DMS79 (cell line): ENCODE measurements around the gene S100A13.
"Not testable (repeated sequence)": the region's sequence is repeated elsewhere in the genome, so short reads cannot be mapped to it uniquely, and the experiment has no call there.

ENCODE experiments used
- DNase-seq: peaks from one replicate; lab custom pipeline; 2025; lab: John Stamatoyannopoulos, UW

The S100A13 gene

DNA sequence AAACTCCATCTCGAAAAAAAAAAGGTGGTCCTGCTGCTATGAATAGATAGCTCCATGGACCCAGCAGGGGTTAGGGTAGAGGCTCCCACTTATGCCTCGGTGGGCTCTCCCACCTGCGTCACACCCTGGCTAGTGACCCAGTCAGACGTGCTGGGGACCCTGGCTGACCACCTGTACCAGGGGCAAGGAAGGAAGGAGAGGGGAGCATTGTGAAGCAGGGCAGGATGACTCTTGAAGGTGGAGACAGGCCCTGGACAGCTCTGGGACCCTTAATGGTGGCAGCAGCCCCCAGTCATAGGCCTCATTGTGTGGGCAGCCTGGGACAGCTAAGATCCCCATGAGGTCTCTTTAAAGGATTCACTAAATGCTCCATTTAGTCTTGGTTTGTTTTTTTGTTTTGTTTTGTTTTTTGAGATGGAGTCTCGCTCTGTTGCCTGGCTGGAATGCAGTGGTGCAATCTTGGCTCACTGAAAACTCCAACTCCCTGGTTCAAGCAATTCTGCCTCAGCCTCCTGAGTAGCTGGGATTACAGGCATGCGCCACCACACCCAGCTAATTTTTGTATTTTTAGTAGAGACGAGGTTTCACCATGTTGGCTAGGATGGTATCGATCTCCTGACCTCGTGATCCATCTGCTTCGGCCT is 20.8 kb upstream of the S100A13 start:
- no peak for DNase-seq

DNA sequence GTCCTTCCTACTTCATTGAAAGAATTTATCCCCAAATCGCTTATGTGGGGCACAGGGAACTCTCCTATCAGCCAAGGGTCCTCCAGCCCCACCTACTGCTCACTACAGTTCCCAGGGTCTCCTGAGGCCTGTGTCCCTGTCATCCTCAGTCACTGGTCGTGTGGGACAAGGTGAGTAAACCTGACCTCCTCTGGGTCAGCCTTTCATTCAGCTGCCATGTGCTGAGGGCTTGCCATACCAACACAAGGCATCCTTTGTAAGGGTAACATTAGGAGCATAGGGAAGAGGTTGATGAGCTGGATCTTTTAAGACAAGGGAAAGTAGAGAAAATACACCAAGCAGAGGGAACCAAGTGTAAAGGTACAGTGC is 20.0 kb upstream of the S100A13 start:
- DNase-seq, result no peak

DNA sequence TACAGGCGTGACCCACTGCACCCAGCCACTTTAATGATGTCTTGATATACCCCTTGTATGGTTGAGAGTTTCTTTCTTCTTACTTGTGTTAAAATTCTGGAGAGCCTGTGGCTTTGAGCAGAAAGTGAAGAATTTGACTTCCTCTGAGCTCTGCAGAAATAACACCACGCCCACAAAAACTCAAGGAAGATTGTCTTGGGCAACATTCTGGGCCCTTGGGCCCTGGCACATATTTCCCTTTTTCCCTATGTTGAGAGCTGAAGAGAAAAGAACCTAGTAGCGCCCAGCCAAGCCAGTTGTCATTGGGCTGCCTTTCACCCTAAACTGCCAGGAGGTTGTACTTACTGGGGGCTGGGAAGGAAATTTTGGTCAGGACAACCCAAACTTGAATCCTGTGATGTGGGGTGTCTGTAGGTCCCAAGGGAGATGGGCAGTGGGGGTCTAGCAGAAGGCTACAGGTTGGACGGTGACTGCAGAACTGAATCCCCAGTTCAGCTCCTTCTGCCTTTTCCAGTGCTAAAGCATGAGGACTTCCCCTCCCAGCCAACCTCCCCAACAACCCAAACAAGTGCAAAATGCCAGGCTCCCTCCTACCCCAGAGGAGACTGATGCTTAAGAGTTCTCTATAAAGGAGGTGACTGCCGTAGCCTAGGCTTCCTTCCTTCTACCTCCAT is 19.5 kb upstream of the S100A13 start:
- no peak for DNase-seq

DNA sequence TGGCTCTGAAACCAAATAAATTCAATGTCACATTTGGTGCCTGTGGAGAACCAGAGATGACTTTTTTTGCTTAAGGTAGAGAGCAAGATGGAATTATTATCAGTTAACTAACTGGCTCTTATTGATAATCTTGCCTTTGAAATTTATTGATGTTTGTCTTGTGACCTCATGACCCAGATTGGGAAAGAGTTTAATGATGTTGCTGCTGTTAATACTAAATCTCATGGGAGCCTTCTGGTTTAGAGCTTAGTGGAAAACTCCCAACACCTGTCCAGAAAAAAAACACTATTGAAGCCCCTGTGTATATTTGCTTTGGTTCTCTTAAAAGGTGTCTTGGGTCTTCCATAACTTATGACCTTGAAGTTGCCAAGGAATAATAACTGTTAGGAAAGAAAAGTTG is 16.5 kb upstream of the S100A13 start:
- DNase-seq, result no peak

DNA sequence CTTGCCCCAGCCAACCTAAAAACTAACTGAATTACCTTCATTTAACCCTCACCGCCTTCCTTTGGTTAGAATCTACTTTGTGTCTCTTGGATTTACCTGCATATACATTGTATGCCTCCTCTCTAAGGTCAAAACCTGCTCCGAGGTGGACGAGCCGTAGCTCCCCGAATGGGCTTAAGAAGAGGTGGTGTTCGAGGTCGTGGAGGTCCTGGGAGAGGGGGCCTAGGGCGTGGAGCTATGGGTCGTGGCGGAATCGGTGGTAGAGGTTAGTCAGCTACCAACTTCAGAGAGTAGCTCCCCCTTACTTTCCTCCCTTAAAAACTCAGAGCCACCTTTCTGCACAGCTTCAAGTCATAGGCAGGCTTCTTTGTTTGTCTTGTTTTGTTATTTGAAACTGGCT is 15.8 kb upstream of the S100A13 start:
- no peak for DNase-seq

DNA sequence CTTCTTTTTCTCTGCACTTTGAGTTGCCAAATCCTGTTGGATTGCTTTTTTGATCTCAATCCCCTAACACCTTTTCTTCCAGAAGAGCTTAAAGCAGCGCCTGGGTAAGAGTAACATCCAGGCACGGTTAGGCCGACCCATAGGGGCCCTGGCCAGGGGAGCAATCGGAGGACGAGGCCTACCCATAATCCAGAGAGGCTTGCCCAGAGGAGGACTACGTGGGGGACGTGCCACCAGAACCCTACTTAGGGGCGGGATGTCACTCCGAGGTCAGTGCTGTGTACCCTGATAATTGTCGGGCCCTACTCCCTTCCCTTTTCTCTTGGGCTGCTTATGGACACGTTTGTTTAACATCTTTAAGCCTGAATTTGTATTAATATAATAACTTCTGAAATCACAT is 14.9 kb upstream of the S100A13 start:
- DNase-seq, result no peak

DNA sequence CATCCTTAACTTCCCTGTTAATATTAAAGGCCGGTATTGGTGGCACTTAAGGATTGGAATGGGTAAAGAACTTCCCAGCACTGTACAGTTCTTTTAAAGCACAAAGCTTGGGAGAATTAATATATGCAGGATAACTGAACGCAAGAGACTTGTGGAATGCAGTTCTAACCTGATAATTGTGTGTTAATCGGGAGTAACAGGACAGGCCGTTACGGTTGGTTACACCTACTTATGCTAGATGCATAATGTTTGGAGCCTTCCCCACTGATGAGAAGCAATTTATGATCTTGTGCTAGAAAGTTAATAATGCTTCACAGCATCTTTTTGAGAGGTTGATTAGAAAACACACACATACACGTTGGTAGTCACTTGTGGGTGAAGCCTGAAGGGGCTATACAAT is 13.6 kb upstream of the S100A13 start:
- DNase-seq, result no peak

DNA sequence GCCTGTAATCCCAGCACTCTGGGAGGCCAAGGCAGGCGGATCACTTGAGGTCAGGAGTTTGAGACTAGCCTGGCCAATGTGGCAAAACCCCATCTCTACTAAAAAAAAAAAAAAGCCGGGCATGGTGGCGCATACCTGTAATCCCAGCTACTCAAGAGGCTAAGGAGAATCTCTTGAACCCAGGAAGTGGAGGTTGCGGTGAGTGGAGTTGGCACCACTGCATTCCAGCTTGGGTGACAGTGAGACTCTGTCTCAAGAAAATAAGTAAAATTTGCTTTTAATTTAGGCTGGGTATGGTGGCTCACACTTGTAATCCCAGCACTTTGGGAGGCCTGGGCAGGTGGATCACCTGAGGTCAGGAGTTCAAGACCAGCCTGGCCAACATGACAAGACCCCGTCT is 12.9 kb upstream of the S100A13 start:
- DNase-seq, result not testable (repeated sequence)

DNA sequence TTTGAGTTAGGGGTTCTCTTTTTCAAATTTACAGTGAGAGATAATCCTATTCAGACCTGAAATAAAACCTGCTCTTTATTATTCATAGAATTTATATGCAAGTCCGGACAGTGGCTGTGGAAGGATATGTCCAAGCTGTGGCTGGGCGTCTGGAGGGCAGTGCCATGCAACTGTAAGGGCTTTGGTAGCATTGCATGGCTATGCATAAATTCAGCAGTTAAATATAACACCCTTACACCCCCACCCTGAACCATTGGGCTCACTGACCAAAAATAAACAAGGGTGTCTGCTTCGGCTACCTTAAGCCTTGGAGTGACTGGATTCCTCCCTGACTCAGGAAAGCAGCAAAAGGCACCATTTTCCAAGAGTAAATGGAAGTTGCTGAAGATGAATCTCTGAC is 12.0 kb upstream of the S100A13 start:
- DNase-seq, result no peak

DNA sequence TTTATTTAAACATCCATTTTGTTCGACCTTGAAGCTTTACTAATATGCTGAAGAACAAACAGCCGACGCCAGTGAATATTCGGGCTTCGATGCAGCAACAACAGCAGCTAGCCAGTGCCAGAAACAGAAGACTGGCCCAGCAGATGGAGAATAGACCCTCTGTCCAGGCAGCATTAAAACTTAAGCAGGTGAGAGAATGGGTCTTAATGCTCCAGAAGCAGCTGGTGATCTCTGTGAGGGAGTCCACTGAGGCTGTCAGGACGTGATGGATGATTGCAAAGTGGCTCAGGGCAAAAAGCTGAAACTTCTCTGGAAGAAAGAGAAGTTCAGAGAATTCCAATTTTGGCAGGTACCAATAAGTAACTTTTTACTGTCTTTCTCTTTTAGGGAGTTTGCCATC is 11.0 kb upstream of the S100A13 start:
- DNase-seq, result no peak

DNA sequence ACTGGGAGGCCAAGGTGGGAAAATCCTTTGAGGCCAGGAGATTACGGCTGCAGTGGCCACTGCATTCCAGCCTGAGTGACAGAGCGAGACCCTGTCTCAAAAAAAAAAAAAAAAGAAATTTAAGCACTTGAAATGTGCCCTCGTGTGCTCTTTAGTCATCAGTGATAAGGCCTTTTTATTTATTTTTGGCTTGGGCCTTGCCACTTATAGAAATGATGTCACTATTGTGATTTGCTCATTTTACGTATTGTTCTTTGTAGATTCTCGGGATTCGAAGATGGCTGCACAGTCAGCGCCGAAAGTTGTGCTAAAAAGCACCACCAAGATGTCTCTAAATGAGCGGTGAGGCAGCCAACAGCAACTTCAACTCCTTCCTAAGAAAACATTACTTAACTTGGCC is 9.0 kb upstream of the S100A13 start:
- DNase-seq, result no peak

DNA sequence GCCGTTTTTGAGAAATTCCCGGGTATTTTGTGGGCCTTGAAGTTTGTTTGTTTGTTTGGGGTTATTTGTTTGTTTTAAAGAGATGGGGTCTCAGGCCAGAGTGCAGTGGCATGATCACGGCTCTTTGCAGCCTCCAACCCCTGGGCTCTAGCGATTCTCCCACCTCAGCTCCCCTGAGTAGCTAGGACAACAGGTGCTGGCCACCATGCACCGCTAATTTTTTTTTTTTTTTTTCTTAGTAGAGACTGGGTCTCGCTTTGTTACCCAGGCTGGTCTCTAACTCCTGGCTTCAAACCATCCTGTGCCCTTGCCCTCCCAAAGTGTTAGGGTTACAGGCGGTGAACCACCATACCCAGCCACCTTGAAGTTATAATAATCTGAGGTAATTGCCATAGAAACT is 8.6 kb upstream of the S100A13 start:
- no peak for DNase-seq

DNA sequence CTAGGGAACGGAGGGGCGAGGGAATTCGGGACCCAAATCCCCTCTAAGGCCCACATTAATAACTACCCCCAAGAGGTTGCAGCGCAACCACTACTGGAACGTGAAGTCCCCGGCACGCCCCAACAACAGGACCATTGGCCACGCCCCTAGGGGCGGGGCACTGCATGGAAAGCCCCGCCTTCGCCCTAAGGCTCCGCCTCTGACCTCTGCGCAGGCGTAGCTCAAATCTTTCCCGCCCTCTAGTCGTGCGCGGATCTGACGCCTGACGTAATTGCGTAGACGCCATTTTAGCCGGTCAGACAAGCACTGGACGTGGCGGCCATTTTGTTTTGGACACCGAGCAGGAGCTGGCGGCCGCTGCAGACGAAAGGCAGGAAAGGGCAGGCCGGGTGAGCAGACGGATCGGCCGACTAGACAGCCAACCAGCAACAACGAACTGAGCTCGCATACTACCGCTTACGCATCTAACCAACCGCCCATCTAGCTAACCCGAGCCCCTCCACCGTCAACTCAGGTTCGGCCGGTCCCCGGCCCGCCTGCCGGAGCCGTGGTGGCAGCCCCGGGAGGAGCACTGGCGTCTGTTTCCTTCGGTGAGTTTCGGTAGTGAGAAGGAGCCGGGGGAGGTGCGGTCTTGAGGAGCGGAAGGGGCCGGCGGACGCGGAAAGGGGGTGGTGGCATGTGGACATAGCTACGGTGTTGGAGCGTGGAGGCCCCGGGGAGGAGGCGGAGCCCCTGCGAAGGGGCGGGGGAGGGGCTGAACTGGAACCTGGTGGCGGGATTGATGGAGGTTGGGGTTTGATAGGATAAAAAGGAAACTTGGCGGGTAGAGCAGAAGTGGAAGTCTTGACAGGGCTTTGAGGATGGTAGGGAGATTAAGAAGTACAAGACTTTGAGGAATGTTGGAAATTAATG is 6.7 kb upstream of the S100A13 start, which contains the start of gene CHTOP:
CHTOP (plus strand) TSS at position 313 of the 912 bp plus-strand sequence. CDS start 2,523 bp downstream, outside the sequence.
- DNase-seq, result peak; percentile 95

DNA sequence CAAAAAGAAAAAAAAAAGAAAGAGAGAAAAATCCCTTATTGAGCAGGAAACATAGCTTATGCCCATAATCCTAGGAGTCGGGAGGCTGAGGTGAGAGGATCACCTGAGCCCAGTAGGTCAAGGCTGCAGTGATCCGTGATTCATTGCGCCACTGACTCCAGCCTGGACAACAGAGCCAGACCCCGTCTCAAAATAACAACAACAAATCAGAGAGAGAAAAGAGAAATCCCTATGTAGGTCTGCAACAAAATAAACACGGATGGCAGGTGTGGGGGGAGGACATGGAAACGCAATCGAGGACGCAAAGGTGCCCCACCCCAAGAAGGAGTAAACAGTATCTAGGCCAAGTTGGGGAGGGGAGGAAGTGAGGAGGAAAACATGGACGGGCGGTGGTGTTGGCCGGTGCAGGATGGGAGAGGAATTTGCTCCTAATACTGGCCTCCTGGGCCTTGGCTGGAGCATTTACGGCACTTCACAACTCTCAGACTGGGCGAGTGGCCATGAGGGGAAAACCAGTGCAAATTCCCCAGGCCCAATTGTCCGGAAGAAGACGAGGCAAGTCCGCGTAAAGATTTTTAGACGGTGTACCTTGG is 6.0 kb upstream of the S100A13 start:
- no peak for DNase-seq

DNA sequence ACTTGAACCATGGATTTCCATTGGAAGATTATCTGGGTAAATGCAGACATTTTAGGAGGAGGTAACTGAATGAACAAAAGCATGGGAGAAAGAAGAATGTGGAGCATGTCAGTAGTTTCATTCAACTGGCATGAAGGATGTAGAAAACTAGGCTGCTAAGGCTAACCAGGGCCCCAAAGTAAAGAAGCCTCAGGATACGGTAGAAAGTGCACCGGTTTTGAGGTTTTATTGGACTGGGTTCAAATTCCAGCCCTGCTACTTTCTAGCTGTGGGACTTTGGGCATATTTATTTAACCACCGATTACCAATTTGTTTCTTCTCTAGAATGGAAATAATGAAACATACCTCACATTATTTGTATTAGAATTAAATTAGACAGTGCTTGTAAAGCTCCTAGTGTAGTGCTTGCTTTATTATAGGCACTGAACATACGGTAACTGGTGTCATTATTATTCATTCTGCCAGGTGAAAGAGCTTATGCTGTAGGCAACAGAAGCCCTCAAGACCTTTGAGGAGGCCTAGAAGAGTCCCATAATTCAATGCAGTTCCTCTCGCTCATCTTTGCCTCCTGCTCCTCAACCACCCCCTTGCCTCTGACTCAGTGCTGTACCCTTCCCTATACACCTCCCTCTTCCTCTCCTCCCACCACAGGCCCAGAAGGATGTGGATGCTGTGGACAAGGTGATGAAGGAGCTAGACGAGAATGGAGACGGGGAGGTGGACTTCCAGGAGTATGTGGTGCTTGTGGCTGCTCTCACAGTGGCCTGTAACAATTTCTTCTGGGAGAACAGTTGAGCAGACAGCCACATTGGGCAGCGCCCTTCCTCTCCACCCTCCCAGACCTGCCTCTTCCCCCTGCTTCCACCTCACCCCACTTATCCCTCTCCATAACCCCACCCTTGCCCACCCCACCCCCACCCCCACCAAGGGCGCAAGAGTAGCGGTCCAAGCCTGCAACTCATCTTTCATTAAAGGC is 4.0 kb upstream of the S100A13 start:
- DNase-seq, result no peak

DNA sequence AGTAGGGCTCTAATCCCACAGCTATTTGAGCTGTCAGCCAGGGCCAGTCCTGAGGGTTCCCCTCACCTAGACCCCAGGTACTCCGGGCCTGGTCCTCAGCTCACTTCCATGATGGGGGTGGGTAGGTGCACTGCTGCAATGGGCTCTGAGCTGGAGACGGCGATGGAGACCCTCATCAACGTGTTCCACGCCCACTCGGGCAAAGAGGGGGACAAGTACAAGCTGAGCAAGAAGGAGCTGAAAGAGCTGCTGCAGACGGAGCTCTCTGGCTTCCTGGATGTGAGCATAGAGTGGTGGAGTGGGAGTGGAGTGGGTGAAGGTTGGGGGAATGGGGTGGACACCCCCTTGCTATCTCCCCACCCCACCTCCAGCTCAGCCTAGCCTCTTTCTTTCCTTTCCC is 3.1 kb upstream of the S100A13 start:
- no peak for DNase-seq

DNA sequence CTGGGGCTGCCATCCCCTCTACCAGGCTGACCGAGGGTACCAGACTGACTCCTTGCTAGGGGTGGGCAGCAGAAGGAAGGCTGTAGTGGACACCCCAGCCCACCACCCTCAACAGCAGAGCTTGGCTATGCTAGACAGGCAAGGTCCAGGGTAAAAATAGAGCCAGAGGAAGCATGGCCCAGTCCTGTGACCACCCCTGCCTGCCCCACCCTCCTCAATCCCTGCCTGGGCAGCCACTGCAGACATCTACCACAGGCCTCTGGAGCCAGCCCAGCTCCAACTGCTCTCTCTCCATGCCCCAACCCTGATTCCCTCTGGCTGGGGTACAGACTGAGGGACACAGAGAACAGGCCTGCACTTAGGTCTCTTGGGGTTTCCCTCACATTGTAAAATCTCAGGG is 2.7 kb upstream of the S100A13 start:
- no peak for DNase-seq

DNA sequence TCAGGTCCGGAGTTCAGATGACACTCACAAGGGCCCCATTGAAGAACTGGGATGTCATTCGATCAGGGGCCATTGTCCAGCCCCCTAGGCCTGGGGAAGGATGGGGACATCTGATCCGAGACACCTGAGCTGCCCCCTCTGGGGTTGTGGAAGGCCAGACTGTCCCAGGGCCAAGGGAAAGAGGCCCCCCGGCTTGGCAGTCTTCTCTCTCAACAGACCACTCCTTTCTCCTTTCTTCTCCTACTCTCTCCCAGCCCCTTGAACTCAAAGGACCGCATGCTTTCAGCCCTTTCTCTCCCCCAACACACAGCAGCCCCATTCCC is 2.0 kb upstream of the S100A13 start:
- no peak for DNase-seq

DNA sequence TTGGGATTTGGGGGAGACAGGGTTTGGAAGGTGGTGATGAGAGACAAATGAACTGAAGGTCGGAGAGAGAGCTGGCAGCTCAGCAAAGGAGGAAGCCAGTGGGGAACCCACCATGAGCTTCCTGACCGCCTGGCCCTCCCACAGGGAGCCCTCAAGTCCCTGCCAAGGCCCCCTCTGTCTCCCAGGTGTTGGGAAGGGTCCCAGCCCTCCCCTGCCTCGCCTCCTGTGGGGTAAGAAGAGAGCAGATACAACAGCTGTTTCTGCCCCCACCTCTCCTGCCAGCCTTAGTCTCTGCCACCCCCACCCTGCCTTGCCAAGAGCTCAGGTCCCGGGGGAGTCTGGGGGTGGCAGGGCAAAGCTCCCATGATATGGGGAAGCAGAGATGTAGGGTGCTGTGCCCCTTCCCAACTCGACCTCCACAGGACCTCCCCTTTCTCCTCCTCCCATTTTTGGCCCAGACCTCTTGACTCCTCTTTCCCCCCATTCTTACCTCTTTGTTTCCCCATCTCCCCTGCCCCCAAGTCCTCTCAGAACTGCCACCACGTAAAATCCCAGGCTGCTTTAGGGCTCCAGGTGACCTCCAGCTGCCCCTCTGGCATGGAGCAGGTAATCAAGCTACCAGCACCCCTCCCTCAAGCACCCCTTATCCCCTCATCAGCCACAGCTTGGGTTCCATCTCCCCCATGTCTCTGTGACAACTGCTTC is 1.5 kb upstream of the S100A13 start:
- no peak for DNase-seq

DNA sequence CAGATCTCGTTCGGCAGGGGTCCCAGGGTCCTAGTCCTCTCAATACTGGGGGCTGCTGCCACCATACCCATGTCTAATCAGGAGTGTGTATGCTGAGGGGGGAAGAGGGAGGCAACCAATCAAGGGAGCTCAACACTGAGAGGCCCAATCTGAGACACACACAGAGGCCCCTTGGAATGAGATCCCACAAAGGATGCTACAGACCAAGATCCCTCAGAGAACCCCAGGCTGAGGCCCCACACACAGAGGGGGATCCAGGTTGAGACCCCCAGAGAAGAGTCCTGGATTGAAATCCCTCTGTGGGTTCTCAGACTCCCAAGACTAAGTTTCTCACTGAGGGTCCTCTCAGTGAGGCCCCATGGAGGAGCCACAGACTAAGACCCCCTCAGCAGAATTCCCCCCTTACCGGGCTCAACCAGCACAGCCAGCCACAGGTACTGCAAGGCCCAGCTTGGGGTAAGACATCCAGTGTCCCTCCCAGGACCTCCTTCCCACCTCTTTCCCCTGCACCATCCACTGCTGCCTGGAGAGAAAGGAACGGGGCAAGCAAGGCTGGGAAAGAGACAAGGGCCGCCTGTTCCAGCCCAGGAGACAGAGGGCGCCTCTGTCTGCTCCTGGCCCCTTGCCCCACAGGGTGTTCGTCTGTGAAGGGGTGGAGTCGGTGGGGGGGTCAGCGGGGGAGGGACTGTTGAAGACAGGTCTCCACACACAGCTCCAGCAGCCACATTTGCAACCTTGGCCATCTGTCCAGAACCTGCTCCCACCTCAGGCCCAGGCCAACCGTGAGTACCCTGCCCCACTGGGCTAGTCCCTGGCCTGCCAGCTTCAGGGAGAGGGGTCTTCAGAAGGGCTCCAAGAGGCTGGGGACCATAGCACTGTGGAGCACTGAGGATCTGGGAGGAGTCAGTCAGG is 666 bp upstream of the S100A13 start, which contains the start of gene S100A1:
S100A1 (plus strand) TSS at position 720 of the 912 bp plus-strand sequence. CDS start 2,088 bp downstream, outside the sequence.
- DNase-seq, result no peak
